ENCODE measurements around the gene HOMER1.

HOMER1 gene

GRCh38 chr5:79508354-79508753 lies 5.6 kb downstream of the HOMER1 start:
- H3K9me3 Mint-ChIP-seq, result no peaks in the 10 kb centered on the region
- H3K27ac Mint-ChIP-seq, result no peak overlapping the region
- peaks cover 2% of the 10 kb centered on the region for H3K36me3 Mint-ChIP-seq
- peaks cover 10% of the 10 kb centered on the region for H3K27me3 Mint-ChIP-seq
- peaks cover 47% of the 10 kb centered on the region for H3K4me1 Mint-ChIP-seq
- H3K4me3 Mint-ChIP-seq, result no peak overlapping the region

- Mint-ChIP-seq H3K27ac (no peak overlapping the region), H3K4me3 (no peak overlapping the region), H3K4me1 (peaks cover 44% of the 10 kb centered on the region), H3K9me3 (no peaks in the 10 kb centered on the region), H3K27me3 (peaks cover 7% of the 10 kb centered on the region), H3K36me3 (peaks cover 2% of the 10 kb centered on the region)
Observed at GRCh38 chr5:79507251-79508205, 6.4 kb downstream of the HOMER1 start.

- Mint-ChIP-seq H3K9me3 (no peaks in the 10 kb centered on the region), H3K36me3 (peaks cover 2% of the 10 kb centered on the region), H3K27me3 (no peaks in the 10 kb centered on the region), H3K27ac (no peak overlapping the region), H3K4me1 (peaks cover 23% of the 10 kb centered on the region), H3K4me3 (no peak overlapping the region)
Observed at GRCh38 chr5:79505138-79505537, 8.8 kb downstream of the HOMER1 start.

GRCh38 chr5:79503794-79504495 lies 10.0 kb downstream of the HOMER1 start:
- Mint-ChIP-seq H3K4me1 (peaks cover 16% of the 10 kb centered on the region), H3K27ac (no peak overlapping the region), H3K27me3 (no peaks in the 10 kb centered on the region), H3K9me3 (no peaks in the 10 kb centered on the region), H3K36me3 (peaks cover 2% of the 10 kb centered on the region), H3K4me3 (no peak overlapping the region)

GRCh38 chr5:79499640-79500273 lies 14.2 kb downstream of the HOMER1 start:
- no peaks in the 10 kb centered on the region for H3K27me3 Mint-ChIP-seq
- no peak overlapping the region for H3K4me3 Mint-ChIP-seq
- no peaks in the 10 kb centered on the region for H3K36me3 Mint-ChIP-seq

GRCh38 chr5:79495311-79495710 lies 18.6 kb downstream of the HOMER1 start:
- H3K4me3 Mint-ChIP-seq, result no peak overlapping the region
- H3K9me3 Mint-ChIP-seq, result no peaks in the 10 kb centered on the region
- peaks cover 5% of the 10 kb centered on the region for H3K27me3 Mint-ChIP-seq
- H3K4me1 Mint-ChIP-seq, result no peaks in the 10 kb centered on the region
- no peak overlapping the region for H3K27ac Mint-ChIP-seq
- no peaks in the 10 kb centered on the region for H3K36me3 Mint-ChIP-seq

More at GRCh38 chr5:79499640-79500273, 14.2 kb downstream of the HOMER1 start:
- Mint-ChIP-seq H3K4me1 (no peaks in the 10 kb centered on the region), H3K27ac (no peak overlapping the region), H3K9me3 (no peaks in the 10 kb centered on the region)

- Mint-ChIP-seq H3K27me3 (peaks cover 7% of the 10 kb centered on the region), H3K9me3 (no peaks in the 10 kb centered on the region), H3K36me3 (no peaks in the 10 kb centered on the region), H3K4me3 (no peak overlapping the region), H3K27ac (no peak overlapping the region), H3K4me1 (no peaks in the 10 kb centered on the region)
Observed at GRCh38 chr5:79493596-79494345, 20.2 kb downstream of the HOMER1 start.

- Mint-ChIP-seq H3K4me1 (no peaks in the 10 kb centered on the region), H3K27ac (no peak overlapping the region), H3K27me3 (peaks cover 7% of the 10 kb centered on the region), H3K9me3 (no peaks in the 10 kb centered on the region), H3K36me3 (no peaks in the 10 kb centered on the region), H3K4me3 (no peak overlapping the region)
Observed at GRCh38 chr5:79491690-79492317, 22.1 kb downstream of the HOMER1 start.

- H3K9me3 Mint-ChIP-seq, result no peaks in the 10 kb centered on the region
- no peak overlapping the region for H3K27ac Mint-ChIP-seq
- H3K4me3 Mint-ChIP-seq, result no peak overlapping the region
- no peaks in the 10 kb centered on the region for H3K36me3 Mint-ChIP-seq
- no peaks in the 10 kb centered on the region for H3K4me1 Mint-ChIP-seq
- peaks cover 7% of the 10 kb centered on the region for H3K27me3 Mint-ChIP-seq
Observed at GRCh38 chr5:79490323-79490936, 23.5 kb downstream of the HOMER1 start.

GRCh38 chr5:79489773-79490172 lies 24.2 kb downstream of the HOMER1 start:
- no peak overlapping the region for H3K4me3 Mint-ChIP-seq
- no peaks in the 10 kb centered on the region for H3K36me3 Mint-ChIP-seq
- no peak overlapping the region for H3K27ac Mint-ChIP-seq
- H3K27me3 Mint-ChIP-seq, result peaks cover 7% of the 10 kb centered on the region
- H3K9me3 Mint-ChIP-seq, result no peaks in the 10 kb centered on the region
- H3K4me1 Mint-ChIP-seq, result no peaks in the 10 kb centered on the region

GRCh38 chr5:79488775-79489174 lies 25.2 kb downstream of the HOMER1 start:
- H3K9me3 Mint-ChIP-seq, result no peaks in the 10 kb centered on the region
- H3K27ac Mint-ChIP-seq, result no peak overlapping the region
- no peaks in the 10 kb centered on the region for H3K4me1 Mint-ChIP-seq
- no peak overlapping the region for H3K4me3 Mint-ChIP-seq
- H3K36me3 Mint-ChIP-seq, result peaks cover 2% of the 10 kb centered on the region
- peaks cover 6% of the 10 kb centered on the region for H3K27me3 Mint-ChIP-seq

GRCh38 chr5:79488058-79488457 lies 25.9 kb downstream of the HOMER1 start:
- no peak overlapping the region for H3K4me3 Mint-ChIP-seq
- peaks cover 2% of the 10 kb centered on the region for H3K36me3 Mint-ChIP-seq
- H3K9me3 Mint-ChIP-seq, result no peaks in the 10 kb centered on the region
- no peak overlapping the region for H3K27ac Mint-ChIP-seq
- H3K27me3 Mint-ChIP-seq, result peaks cover 6% of the 10 kb centered on the region
- no peaks in the 10 kb centered on the region for H3K4me1 Mint-ChIP-seq

GRCh38 chr5:79487251-79487650 lies 26.7 kb downstream of the HOMER1 start:
- Mint-ChIP-seq H3K4me1 (no peaks in the 10 kb centered on the region), H3K27ac (no peak overlapping the region), H3K36me3 (peaks cover 2% of the 10 kb centered on the region), H3K27me3 (peaks cover 6% of the 10 kb centered on the region), H3K9me3 (no peaks in the 10 kb centered on the region), H3K4me3 (no peak overlapping the region)

GRCh38 chr5:79486116-79486515 lies 27.8 kb downstream of the HOMER1 start:
- Mint-ChIP-seq H3K4me1 (no peaks in the 10 kb centered on the region), H3K27me3 (peaks cover 4% of the 10 kb centered on the region), H3K27ac (no peak overlapping the region), H3K9me3 (no peaks in the 10 kb centered on the region), H3K4me3 (no peak overlapping the region), H3K36me3 (peaks cover 2% of the 10 kb centered on the region)

All from activated naive CD4-positive, alpha-beta T cell treated with anti-CD3 and anti-CD28 coated beads, Interleukin-2, amount 50 U/mL, for 24 hours (primary cell).